Superior temporal gyrus (tissue), 1 donor: ENCODE data around the gene IL5RA.

ENCODE experiments used
- DNase-seq: peaks from one replicate; pipeline ENCODE4 v3.0.0-alpha.2; 2016; ENCODE audit errors: extremely low spot score

The IL5RA gene

DNA sequence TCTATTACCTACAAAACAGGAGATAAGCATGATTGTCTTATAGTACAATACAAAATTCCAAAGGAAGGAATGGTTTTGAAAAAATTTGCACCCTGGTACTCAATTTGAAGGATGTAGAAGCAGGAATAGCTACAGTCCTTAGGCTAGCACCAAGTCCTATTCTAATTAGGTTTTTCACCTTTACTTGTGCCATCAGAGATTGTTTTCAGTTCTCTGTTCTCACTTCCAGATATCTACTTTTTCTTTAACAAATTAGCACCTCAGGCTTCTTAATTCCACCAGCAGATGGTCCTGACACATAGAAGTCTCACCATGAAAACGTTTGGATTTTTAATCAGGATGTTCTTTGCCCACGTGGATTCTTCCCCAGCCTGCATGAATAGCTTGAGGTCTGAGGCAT is 43.8 kb downstream of the IL5RA start:
- no peak for DNase-seq

DNA sequence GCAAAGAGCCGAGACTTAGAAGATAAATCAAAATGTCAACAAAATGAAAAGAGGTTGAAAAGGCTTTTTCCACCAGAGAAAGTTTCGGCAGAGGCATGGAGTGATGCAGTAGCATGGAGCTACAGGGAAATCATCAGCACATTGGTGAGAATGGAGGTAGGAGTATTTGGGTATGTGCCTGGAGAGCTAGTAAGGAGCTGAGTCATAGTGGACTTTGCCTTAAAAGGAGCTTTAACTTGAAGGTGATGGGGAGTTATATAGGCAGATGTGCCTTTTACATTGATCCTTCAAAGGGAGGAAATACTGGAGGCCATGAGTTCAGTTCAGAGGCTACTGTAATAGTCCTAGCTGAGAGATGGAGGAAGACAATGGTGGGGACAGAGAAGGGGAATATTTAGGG is 44.3 kb downstream of the IL5RA start:
- DNase-seq = peak; percentile 22

DNA sequence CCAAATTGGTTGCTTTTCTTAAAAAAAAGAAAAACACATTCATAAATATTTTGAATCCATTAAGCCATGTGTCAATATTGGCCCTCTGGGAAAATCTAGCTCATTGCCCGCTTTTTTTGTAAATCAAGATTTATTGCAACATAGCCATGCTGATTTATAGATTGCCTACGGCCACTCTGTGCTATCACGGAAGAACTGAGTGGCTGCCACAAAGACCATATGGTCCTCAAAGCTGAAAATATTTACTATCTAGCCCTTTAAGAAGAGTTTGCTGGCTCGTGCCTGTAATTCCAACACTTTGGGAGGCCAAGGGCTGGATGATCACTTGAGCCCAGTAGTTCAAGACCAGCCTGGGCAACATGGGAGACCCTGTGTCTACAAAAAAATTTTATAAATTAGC is 45.9 kb downstream of the IL5RA start:
- DNase-seq = no peak

DNA sequence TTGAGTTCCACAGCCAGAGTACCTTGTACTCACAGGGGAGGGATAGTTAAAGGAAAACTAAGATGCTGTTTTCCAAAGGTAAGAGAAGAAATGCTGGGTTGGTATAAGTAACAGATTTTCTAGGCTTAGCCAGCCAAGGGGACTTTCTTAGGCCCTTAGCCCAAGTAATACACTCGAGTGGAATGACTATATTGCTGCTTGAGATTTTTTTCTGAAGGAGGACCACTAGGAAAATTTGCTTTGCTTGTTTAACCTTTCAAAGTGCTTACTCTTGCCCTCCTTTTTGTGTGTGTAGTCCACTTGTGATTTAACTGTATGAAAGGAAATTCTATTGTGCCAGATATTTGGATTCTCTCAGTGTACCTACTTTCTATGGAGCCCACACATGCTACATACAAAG is 50.5 kb downstream of the IL5RA start:
- no peak for DNase-seq

DNA sequence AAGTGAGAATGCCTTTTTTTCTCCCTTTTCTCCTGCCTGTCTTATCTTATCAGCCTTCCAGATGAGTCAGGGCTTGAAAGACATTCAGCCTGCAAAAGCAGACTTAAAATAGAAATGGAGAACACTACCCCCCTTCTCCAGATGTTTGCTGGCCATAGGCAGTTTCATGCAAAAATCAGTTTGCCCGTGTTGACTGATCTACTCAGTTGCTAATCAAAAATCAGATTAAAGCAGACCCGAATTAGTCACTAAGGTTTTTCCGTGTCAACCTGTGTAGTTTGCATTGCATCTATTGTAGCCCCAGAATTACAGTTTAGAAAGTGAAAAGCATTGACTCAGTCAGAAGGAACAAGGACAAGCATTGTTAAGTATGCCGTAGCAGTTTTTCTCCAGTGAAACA is 56.2 kb downstream of the IL5RA start:
- peak; percentile 70 for DNase-seq

DNA sequence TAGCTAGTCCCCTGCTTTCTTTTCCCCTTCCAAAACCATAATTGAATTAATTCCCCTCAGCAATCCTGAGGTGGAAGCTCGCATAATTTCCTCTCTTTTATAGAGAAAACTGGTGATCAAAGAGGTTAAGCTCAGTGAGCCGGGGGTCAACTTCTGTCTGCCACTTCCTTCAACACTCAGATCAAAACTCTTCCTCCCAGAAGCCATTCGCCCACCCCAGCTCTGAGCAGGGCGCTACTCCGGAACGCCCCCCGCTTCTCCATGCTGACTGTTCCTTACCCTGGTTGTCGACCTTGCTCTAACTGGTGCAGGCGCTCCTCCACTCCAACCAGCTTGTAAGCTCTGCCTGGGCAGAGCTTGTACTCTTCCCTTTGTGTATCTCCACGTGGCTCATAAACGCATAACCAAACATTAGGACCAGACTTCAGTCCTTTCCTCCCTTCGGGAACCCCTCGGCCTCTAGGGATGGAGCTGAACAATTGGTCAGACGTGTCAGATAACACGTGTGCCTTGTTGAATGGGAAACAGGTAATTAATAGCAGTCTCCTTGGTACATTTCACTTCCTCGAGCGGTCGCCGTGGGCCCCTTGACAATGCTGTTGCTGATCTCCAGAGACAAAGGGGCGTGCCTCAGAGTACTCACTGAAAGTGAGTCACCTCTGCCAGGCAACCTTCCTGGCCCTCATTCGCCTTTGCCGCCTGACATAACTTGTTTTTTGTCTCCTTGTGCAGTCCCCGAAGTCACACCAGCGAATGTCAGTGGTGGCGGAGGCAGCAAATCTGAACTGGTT is 71.8 kb downstream of the IL5RA start:
- DNase-seq = no peak

DNA sequence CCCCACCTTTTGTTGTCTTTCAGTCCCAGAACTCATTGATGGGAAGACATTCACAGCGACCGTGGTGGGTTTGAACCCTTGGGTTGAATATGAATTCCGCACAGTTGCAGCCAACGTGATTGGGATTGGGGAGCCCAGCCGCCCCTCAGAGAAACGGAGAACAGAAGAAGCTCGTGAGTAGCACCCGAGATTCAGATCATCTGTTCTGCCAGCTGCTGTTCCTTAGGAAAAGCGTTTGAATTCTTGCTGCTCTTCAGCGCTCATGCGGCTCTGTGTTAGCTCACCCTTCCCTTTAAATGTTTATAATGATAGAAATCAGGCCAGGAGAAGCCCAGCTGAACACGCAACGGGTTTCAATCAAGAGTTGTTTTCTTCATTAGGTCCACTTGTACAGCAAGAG is 73.0 kb downstream of the IL5RA start:
- no peak for DNase-seq

DNA sequence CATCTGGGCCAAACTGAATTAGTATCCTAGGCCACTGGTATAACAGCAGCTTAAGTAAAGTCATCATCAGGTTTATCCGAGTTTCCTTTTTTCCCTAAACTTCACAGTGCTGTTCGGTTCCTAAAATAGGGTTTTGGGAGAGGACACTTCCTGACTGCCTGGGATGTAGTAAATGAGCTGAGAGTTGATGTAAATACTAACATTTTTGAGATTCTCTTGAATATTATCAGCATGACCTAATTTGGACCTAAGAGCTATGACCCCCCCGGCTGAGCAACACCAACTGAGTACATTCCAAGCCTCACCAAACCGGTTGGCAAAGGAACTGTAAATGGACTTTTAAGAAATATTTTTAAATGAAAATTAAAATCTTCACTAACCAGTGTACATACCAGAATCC is 78.8 kb downstream of the IL5RA start:
- no peak for DNase-seq

DNA sequence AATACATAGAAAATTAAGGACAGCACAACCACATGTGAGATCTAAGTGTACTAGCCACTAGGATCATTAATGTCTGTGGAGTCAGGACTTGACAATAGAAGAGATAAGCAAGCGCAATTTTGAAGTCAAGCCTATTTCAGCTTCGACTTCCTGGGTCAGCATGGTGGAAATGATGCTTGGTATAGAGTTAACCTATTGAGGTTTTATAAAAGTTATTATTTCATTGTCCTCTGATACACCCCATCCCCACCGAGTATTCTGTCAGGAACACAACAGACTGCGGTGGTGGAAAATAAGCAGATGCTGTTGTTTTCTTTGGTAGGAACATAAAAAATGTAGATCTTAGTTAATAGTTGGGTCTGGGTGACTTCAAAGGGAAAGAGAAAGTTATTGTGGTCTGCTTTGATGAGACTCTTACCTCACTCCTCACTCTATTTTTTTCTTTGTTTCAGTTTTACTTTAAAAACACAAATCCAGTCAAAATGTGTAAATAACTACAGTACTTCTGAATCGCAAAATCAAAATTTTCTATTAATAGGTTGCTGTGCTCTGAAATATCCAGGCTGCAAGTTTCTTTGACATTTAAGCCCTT is 82.1 kb downstream of the IL5RA start:
- no peak for DNase-seq

DNA sequence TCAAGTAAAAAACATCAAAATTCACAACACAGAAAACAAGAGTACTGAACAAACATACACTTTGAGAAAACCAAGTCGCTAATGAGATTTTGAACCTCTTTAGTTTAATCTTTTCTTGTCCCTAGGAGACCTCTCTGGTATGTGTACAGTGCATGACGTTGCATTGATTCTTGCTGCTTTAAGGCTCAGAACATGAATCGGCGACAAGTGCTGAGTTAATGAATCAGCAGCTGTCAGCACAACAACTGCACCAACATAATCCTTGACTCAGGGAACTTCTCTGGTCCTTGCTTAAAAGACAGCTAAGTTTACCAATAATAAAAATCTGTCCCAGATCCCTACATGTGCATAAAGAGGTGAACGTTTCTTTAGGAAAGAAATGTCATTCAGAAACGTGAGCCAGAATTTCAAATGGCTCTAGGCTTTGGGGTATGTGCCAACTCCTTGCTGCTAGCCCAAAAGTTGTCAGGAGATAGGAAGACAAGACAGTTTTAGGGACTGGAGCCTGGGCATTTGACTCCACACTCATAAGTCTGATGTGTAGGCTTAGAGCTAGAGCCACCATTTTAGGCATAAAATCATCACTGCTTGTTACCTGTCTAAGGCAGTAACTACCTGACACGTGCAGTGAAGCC is 86.9 kb downstream of the IL5RA start:
- no peak for DNase-seq

DNA sequence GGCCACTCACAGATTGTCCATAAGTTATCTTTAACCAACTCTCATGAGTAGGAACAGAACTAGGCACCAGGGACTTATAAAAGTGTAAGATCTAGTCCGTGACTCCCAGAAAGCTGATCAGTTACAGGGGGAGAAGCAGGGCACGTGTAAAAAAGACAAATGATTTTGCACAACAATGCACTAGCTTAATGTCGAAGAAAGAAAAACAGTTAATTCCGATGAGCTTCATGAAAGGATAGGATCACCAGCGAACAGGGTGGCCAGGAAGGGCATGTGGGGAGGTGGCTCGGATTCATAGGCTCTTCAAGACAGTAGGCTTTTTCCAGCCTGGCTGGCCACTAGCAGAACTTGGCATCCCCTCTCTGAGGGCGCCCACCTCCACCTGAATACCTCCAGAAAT is 90.0 kb downstream of the IL5RA start:
- no peak for DNase-seq
